Mesendoderm (in vitro differentiated cells): ENCODE data around the gene PRKAB1. TPM values are rescaled to one million over a fixed set of nuclear protein-coding genes. Genes with fewer than 3 reads are reported as not detected.

ENCODE experiments used
- DNase-seq: peaks from one replicate; pipeline ENCODE4 v3.0.0; 2013
- H2AK5ac ChIP-seq: 2 replicates; pipeline ENCODE4 v1.6.1; 2013; ENCODE audit warnings: low read length, inconsistent platforms
- H2BK120ac ChIP-seq: 2 replicates; pipeline ENCODE4 v1.6.1; 2013; ENCODE audit warnings: low read depth, mild to moderate bottlenecking, low read length, moderate library complexity, mixed read lengths
- H2BK15ac ChIP-seq: replicated peaks from 2 replicates; pipeline ENCODE4 v1.6.1; 2013; ENCODE audit warnings: low read depth, mild to moderate bottlenecking, moderate library complexity
- H2BK5ac ChIP-seq: 2 replicates; pipeline ENCODE4 v1.6.1; 2013; ENCODE audit warnings: low read length, inconsistent platforms
- H3K18ac ChIP-seq: 2 replicates; pipeline ENCODE4 v1.6.1; 2013; ENCODE audit warnings: mild to moderate bottlenecking, low read length, mixed read lengths
- H3K23ac ChIP-seq: one replicate; pipeline ENCODE4 v1.6.1; 2013; ENCODE audit warnings: low read length
- H3K27ac ChIP-seq: 2 replicates; pipeline ENCODE4 v1.5.1; 2013; ENCODE audit warnings: low read depth, mild to moderate bottlenecking, inconsistent platforms, low read length, moderate library complexity
- H3K27me3 ChIP-seq: 2 replicates; pipeline ENCODE4 v1.6.1; 2013; ENCODE audit warnings: low read length, control low read depth, mild to moderate bottlenecking, inconsistent platforms; ENCODE audit not compliant: insufficient read depth, poor library complexity
- H3K36me3 ChIP-seq: 2 replicates; pipeline ENCODE4 v1.6.1; 2013; ENCODE audit warnings: low read length, inconsistent platforms; ENCODE audit not compliant: control insufficient read depth, insufficient read depth
- H3K4ac ChIP-seq: one replicate; pipeline ENCODE4 v1.6.1; 2013; ENCODE audit warnings: low read depth, mild to moderate bottlenecking, low read length, moderate library complexity
- H3K4me1 ChIP-seq: 2 replicates; pipeline ENCODE4 v1.6.1; 2013; ENCODE audit warnings: low read depth, low read length, inconsistent platforms; ENCODE audit not compliant: control insufficient read depth
- H3K4me2 ChIP-seq: 2 replicates; pipeline ENCODE4 v1.6.1; 2013; ENCODE audit warnings: low read length
- H3K4me3 ChIP-seq: 2 replicates; pipeline ENCODE4 v1.5.1; 2013; ENCODE audit warnings: mild to moderate bottlenecking, low read length
- H3K56ac ChIP-seq: one replicate; pipeline ENCODE4 v1.6.1; 2013; ENCODE audit warnings: low read length
- H3K79me1 ChIP-seq: 2 replicates; pipeline ENCODE4 v1.6.1; 2013; ENCODE audit warnings: low read length, inconsistent platforms
- H3K79me2 ChIP-seq: 2 replicates; pipeline ENCODE4 v1.6.1; 2013; ENCODE audit warnings: mild to moderate bottlenecking, low read length; ENCODE audit not compliant: control insufficient read depth, insufficient read depth
- H3K9ac ChIP-seq: 2 replicates; pipeline ENCODE4 v1.6.1; 2013; ENCODE audit warnings: low read length, inconsistent platforms
- H4K5ac ChIP-seq: one replicate; pipeline ENCODE4 v1.6.1; 2013; ENCODE audit warnings: low read length
- H4K8ac ChIP-seq: one replicate; pipeline ENCODE4 v1.6.1; 2013; ENCODE audit warnings: low read depth, mild to moderate bottlenecking, control low read depth, low read length, moderate library complexity
- WGBS: extraction: QIAGEN DNeasy Blood & Tissue Kit; methylation state at CpG from one replicate; pipeline ENCODE4 v1.1.7; 2013; ENCODE audit warnings: low lambda C conversion rate, missing lambda C conversion rate; ENCODE audit not compliant: insufficient coverage; ENCODE audit errors: extremely low coverage; 5-methylcytosine and 5-hydroxymethylcytosine counted together
- small RNA-seq: library from polyadenylated mRNA; stranded (forward); fragments of <200 nt; extraction: miRNeasy Mini kit (QIAGEN cat#:217004); gene quantifications from one replicate; pipeline ENCODE3, GENCODE V24; 2013; ENCODE audit not compliant: insufficient read depth

Gene PRKAB1

DNA sequence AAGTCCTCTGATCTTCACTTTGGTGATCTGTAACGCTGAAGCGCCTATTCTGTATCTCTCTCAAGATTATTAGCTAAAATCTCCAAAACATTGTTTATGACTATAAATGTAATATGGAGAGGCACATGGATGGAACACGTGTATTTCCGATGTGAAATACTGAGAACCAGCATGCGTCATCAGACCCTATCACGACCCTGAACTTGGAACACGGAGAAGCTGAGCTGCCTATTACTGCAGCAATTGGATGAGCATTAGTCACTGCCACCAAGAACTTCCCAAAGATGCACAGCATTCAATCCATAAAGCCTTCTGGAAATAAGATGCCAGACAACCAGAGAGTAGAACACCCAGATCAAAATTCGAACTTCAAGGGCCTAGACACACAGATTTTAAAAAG is 61.9 kb downstream of the PRKAB1 start:
- H2AK5ac ChIP-seq = no peak overlapping the region
- no peak overlapping the region for H2BK5ac ChIP-seq
- H2BK15ac ChIP-seq = no peak overlapping the region
- H3K56ac ChIP-seq = no peak overlapping the region
- no CpG with 5 or more reads among the region's 8 CpGs for WGBS
- H3K4me1 ChIP-seq = no peaks in the 10 kb centered on the region
- H3K9ac ChIP-seq = no peak overlapping the region
- no peak overlapping the region for H3K18ac ChIP-seq
- no peak overlapping the region for H3K4me3 ChIP-seq
- no peak overlapping the region for H3K23ac ChIP-seq
- H2BK120ac ChIP-seq = no peak overlapping the region
- H3K4ac ChIP-seq = no peak overlapping the region
- H3K79me1 ChIP-seq = no peaks in the 10 kb centered on the region
- no peak overlapping the region for H4K5ac ChIP-seq
- H3K27me3 ChIP-seq = no peaks in the 10 kb centered on the region
- no peak overlapping the region for H4K8ac ChIP-seq
- no peak overlapping the region for H3K27ac ChIP-seq
- H3K79me2 ChIP-seq = no peaks in the 10 kb centered on the region
- H3K4me2 ChIP-seq = no peak overlapping the region
- no peak for DNase-seq
- H3K36me3 ChIP-seq = peaks cover 2% of the 10 kb centered on the region

GRCh38 chr12:119730381-119730780 is 62.4 kb downstream of the PRKAB1 start:
- WGBS = no CpG with 5 or more reads among the region's 13 CpGs
- Histone ChIP-seq H3K27ac (no peak overlapping the region), H3K4me1 (no peaks in the 10 kb centered on the region), H3K4me2 (no peak overlapping the region), H3K56ac (no peak overlapping the region), H2BK5ac (no peak overlapping the region), H2BK120ac (no peak overlapping the region), H3K79me2 (no peaks in the 10 kb centered on the region), H3K23ac (no peak overlapping the region), H3K27me3 (no peaks in the 10 kb centered on the region), H2BK15ac (no peak overlapping the region), H3K9ac (no peak overlapping the region), H3K4me3 (no peak overlapping the region), H2AK5ac (no peak overlapping the region), H3K79me1 (no peaks in the 10 kb centered on the region), H4K8ac (no peak overlapping the region), H3K4ac (no peak overlapping the region), H3K18ac (no peak overlapping the region), H4K5ac (no peak overlapping the region), H3K36me3 (peaks cover 4% of the 10 kb centered on the region)
- no peak for DNase-seq

Small RNAs within 50 kb of the gene (small RNA-seq; reads per million reads assigned to genes)
- gene RN7SKP197 = not detected
